Testis (tissue), 2 donors: ENCODE measurements around the gene SYMPK.

Experiments used
- POLR2A ChIP-seq: fragments of 450-650 bp; IDR thresholded peaks from one replicate; pipeline ENCODE4 v1.6.1; 2017; ENCODE audit warnings: antibody characterized with exemption, mild to moderate bottlenecking, moderate library complexity
- TF ChIP-seq, protein P1 (sequence below), 3 experiments: fragments of 450-650 bp in 2 of 3; fragments of 200-600 bp in 1 of 3; sonication (generic) in 1 of 3; IDR thresholded peaks; one replicate each; pipeline ENCODE4 v1.5.1; 2016 to 2019; ENCODE audit warnings: antibody characterized with exemption in 3 of 3, mild to moderate bottlenecking in 2 of 3, moderate library complexity in 1 of 3

DNA sequence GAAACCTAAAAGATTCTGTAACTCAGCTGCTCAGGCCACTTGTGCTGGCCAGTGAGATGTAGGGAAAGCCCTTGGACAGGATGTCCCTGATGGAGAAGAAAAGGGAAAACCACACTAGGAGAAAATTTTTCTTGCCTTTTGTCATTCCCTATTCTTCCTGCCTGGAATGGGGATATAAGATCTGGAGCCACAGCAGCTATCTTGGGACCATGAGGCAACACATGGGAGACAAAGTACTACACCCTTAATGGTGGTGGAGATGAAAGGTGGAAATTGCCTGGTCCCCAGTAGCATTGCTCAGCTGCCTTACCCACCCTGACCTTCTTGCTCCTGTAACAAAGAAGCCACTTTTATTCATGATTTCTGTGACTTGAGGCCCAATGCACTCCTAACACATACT is 57.2 kb downstream of the SYMPK start:
- no peak for TF ChIP-seq POLR2A
- TF ChIP-seq, protein P1, sequence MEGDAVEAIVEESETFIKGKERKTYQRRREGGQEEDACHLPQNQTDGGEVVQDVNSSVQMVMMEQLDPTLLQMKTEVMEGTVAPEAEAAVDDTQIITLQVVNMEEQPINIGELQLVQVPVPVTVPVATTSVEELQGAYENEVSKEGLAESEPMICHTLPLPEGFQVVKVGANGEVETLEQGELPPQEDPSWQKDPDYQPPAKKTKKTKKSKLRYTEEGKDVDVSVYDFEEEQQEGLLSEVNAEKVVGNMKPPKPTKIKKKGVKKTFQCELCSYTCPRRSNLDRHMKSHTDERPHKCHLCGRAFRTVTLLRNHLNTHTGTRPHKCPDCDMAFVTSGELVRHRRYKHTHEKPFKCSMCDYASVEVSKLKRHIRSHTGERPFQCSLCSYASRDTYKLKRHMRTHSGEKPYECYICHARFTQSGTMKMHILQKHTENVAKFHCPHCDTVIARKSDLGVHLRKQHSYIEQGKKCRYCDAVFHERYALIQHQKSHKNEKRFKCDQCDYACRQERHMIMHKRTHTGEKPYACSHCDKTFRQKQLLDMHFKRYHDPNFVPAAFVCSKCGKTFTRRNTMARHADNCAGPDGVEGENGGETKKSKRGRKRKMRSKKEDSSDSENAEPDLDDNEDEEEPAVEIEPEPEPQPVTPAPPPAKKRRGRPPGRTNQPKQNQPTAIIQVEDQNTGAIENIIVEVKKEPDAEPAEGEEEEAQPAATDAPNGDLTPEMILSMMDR (IDR thresholded peaks at IDR 0.05) = no peak
